GM21576 (cell line): Measurements from ENCODE around the gene KIAA0586.
"Not testable (repeated sequence)": the region's sequence is repeated elsewhere in the genome, so short reads cannot be mapped to it uniquely, and the experiment has no call there.

Source experiments
- ATAC-seq: cut with Tn5 transposase; IDR thresholded peaks from one replicate; pipeline ENCODE4 v1.9.1; 2021; ENCODE audit warnings: mild to moderate bottlenecking, moderate library complexity; ENCODE audit not compliant: unreplicated experiment

Gene KIAA0586

GRCh38 chr14:58427281-58428117, at the start of gene KIAA0586, which contains the start of gene TIMM9:
Gene KIAA0586, plus strand, starts transcription at chr14:58427719. Its CDS starts 546 bp downstream, at chr14:58428265.
Gene TIMM9, minus strand, starts transcription at chr14:58427531. Its CDS starts 15,586 bp downstream, at chr14:58411945.
- ATAC-seq, result peak; percentile 88

- no peak for ATAC-seq
Observed at GRCh38 chr14:58390830-58391229, 36.7 kb upstream of the KIAA0586 start.

- ATAC-seq, result no peak
Observed at GRCh38 chr14:58395562-58395811, 32.0 kb upstream of the KIAA0586 start.

- peak; percentile 92 for ATAC-seq
Observed at GRCh38 chr14:58395812-58396788, 31.4 kb upstream of the KIAA0586 start, which contains the start of gene TOMM20L. Gene TOMM20L, plus strand, starts transcription at chr14:58395930. Its CDS starts 28 bp downstream, at chr14:58395958.

GRCh38 chr14:58397156-58397555, 30.4 kb upstream of the KIAA0586 start:
- no peak for ATAC-seq

- no peak for ATAC-seq
Observed at GRCh38 chr14:58398495-58398894, 29.0 kb upstream of the KIAA0586 start.

GRCh38 chr14:58398895-58399294, 28.6 kb upstream of the KIAA0586 start:
- ATAC-seq, result no peak

- no peak for ATAC-seq
Observed at GRCh38 chr14:58401587-58401986, 25.9 kb upstream of the KIAA0586 start.

GRCh38 chr14:58408681-58409215, 18.8 kb upstream of the KIAA0586 start:
- ATAC-seq, result no peak

GRCh38 chr14:58414845-58415244, 12.7 kb upstream of the KIAA0586 start:
- ATAC-seq, result no peak

GRCh38 chr14:58415636-58416547, 11.6 kb upstream of the KIAA0586 start:
- ATAC-seq, result no peak

- not testable (repeated sequence) for ATAC-seq
Observed at GRCh38 chr14:58416934-58417333, 10.6 kb upstream of the KIAA0586 start.

- ATAC-seq, result peak; percentile 30
Observed at GRCh38 chr14:58426670-58427280, 744 bp upstream of the KIAA0586 start.

- ATAC-seq, result no peak
Observed at GRCh38 chr14:58428118-58428683, 682 bp downstream of the KIAA0586 start.

- ATAC-seq, result no peak
Observed at GRCh38 chr14:58430156-58430555, 2.6 kb downstream of the KIAA0586 start.

GRCh38 chr14:58439476-58439875, 12.0 kb downstream of the KIAA0586 start:
- no peak for ATAC-seq

GRCh38 chr14:58444627-58445026, 17.1 kb downstream of the KIAA0586 start:
- ATAC-seq, result no peak

- ATAC-seq, result no peak
Observed at GRCh38 chr14:58455593-58456265, 28.2 kb downstream of the KIAA0586 start.

GRCh38 chr14:58460772-58461171, 33.3 kb downstream of the KIAA0586 start:
- ATAC-seq, result no peak
